GM18951 (cell line): ENCODE data around the gene CST11.

ENCODE experiments used
- POLR2A ChIP-seq: IDR thresholded peaks from 4 replicates; pipeline ENCODE4 v1.6.1; 2011; ENCODE audit warnings: mild to moderate bottlenecking; ENCODE audit not compliant: insufficient read length, insufficient read depth; ENCODE audit errors: extremely low read depth
- in situ Hi-C: fragments of 300-500 bp; cut with MboI; formaldehyde crosslinking; loops from one replicate; pipeline ENCODE4 v1.12.0; 2022; ENCODE audit warnings: low sequenced_read_pairs, mixed read lengths, inconsistent platforms; ENCODE audit not compliant: unreplicated experiment

Gene CST11

GRCh38 chr20:23461180-23461579 lies 8.5 kb upstream of the CST11 start:
- in situ Hi-C loops = no loop called here
- TF ChIP-seq POLR2A = no peak

- no peak for TF ChIP-seq POLR2A
- in situ Hi-C loops = no loop called here
Observed at GRCh38 chr20:23459461-23460150, 6.9 kb upstream of the CST11 start.

- TF ChIP-seq POLR2A = no peak
- in situ Hi-C loops = no loop called here
Observed at GRCh38 chr20:23456873-23457272, 4.2 kb upstream of the CST11 start.

- in situ Hi-C loops = no loop called here
- no peak for TF ChIP-seq POLR2A
Observed at GRCh38 chr20:23456409-23456808, 3.7 kb upstream of the CST11 start.

- in situ Hi-C loops = no loop called here
- TF ChIP-seq POLR2A = no peak
Observed at GRCh38 chr20:23455639-23456038, 3.0 kb upstream of the CST11 start.

- TF ChIP-seq POLR2A = no peak
- in situ Hi-C loops = no loop called here
Observed at GRCh38 chr20:23454816-23455215, 2.1 kb upstream of the CST11 start.

GRCh38 chr20:23453549-23454543 lies 1.2 kb upstream of the CST11 start:
- TF ChIP-seq POLR2A = no peak
- in situ Hi-C loops = no loop called here

- in situ Hi-C loops = no loop called here
- no peak for TF ChIP-seq POLR2A
Observed at GRCh38 chr20:23451956-23452487, 654 bp downstream of the CST11 start.

- in situ Hi-C loops = no loop called here
Observed at GRCh38 chr20:23450877-23451276, 1.8 kb downstream of the CST11 start.

GRCh38 chr20:23449421-23449820 lies 3.3 kb downstream of the CST11 start:
- in situ Hi-C loops = loop anchor here (25.0 kb wide), 1 partner anchor 163 kb away; the partner anchor contains the start of gene CST9
- TF ChIP-seq POLR2A = no peak

More at GRCh38 chr20:23450877-23451276, 1.8 kb downstream of the CST11 start:
- TF ChIP-seq POLR2A = no peak

GRCh38 chr20:23448167-23448566 lies 4.5 kb downstream of the CST11 start:
- in situ Hi-C loops = loop anchor here (25.0 kb wide), 1 partner anchor 164 kb away; the partner anchor contains the start of gene CST9
- TF ChIP-seq POLR2A = no peak

- TF ChIP-seq POLR2A = no peak
- in situ Hi-C loops = loop anchor here (25.0 kb wide), 1 partner anchor 166 kb away; the partner anchor contains the start of gene CST9
Observed at GRCh38 chr20:23446505-23446904, 6.2 kb downstream of the CST11 start.

- TF ChIP-seq POLR2A = no peak
- in situ Hi-C loops = loop anchor here (25.0 kb wide), 1 partner anchor 167 kb away; the partner anchor contains the start of gene CST9
Observed at GRCh38 chr20:23445596-23446217, 7.0 kb downstream of the CST11 start.
